Measurements from ENCODE around the gene SLIT1.

SLIT1 gene

GRCh38 chr10:97028126-97028831 is 157.5 kb downstream of the SLIT1 start:
- DNase-seq (ENCODE audit: low read depth in 2 of 2) = peak in 1 of 2 donors; percentile 74
- no peak overlapping the region for H3K4me3 ChIP-seq (replicated peaks in 1 of 2; ENCODE audit: low read depth in 2 of 2, low read length in 2 of 2)
- TF ChIP-seq CTCF (IDR thresholded peaks at IDR 0.05; ENCODE audit: low read depth, low read length) = no peak

GRCh38 chr10:97025613-97026242 is 160.0 kb downstream of the SLIT1 start:
- TF ChIP-seq CTCF (IDR thresholded peaks at IDR 0.05; ENCODE audit: low read depth, low read length) = peak; percentile 50
- DNase-seq (ENCODE audit: low read depth in 2 of 2) = peak; percentile 63 to 67
- H3K4me3 ChIP-seq (replicated peaks in 1 of 2; ENCODE audit: low read depth in 2 of 2, low read length in 2 of 2) = no peak overlapping the region

- no peak for TF ChIP-seq CTCF (IDR thresholded peaks at IDR 0.05; ENCODE audit: low read depth, low read length)
- H3K4me3 ChIP-seq (replicated peaks in 1 of 2; ENCODE audit: low read depth in 2 of 2, low read length in 2 of 2) = no peak overlapping the region
- peak; percentile 52 to 80 for DNase-seq (ENCODE audit: low read depth in 2 of 2)
Observed at GRCh38 chr10:97024168-97025073, 161.3 kb downstream of the SLIT1 start.

GRCh38 chr10:97023401-97024167 is 162.2 kb downstream of the SLIT1 start:
- peak in 1 of 2 donors; percentile 34 for DNase-seq (ENCODE audit: low read depth in 2 of 2)
- TF ChIP-seq CTCF (IDR thresholded peaks at IDR 0.05; ENCODE audit: low read depth, low read length) = no peak
- H3K4me3 ChIP-seq (replicated peaks in 1 of 2; ENCODE audit: low read depth in 2 of 2, low read length in 2 of 2) = no peak overlapping the region

- no peak for TF ChIP-seq CTCF (IDR thresholded peaks at IDR 0.05; ENCODE audit: low read depth, low read length)
- no peak for DNase-seq (ENCODE audit: low read depth in 2 of 2)
- H3K4me3 ChIP-seq (replicated peaks in 1 of 2; ENCODE audit: low read depth in 2 of 2, low read length in 2 of 2) = no peak overlapping the region
Observed at GRCh38 chr10:97022616-97023015, 163.1 kb downstream of the SLIT1 start.
